Germinal center (tissue), 1 donor: Measurements from ENCODE around the gene SLC16A5.
A peak's percentile ranks its signal among the peaks of the same experiment; 100 is the strongest.
"Not testable (repeated sequence)": the region's sequence is repeated elsewhere in the genome, so short reads cannot be mapped to it uniquely, and the experiment has no call there.

ENCODE experiments used
- DNase-seq: peaks from one replicate; pipeline ENCODE4 v3.0.0; 2012; ENCODE audit warnings: mixed read lengths, low spot score

The SLC16A5 gene, protein sequence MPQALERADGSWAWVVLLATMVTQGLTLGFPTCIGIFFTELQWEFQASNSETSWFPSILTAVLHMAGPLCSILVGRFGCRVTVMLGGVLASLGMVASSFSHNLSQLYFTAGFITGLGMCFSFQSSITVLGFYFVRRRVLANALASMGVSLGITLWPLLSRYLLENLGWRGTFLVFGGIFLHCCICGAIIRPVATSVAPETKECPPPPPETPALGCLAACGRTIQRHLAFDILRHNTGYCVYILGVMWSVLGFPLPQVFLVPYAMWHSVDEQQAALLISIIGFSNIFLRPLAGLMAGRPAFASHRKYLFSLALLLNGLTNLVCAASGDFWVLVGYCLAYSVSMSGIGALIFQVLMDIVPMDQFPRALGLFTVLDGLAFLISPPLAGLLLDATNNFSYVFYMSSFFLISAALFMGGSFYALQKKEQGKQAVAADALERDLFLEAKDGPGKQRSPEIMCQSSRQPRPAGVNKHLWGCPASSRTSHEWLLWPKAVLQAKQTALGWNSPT

GRCh38 chr17:75087558-75088453, at the start of gene SLC16A5:
Gene SLC16A5, plus strand, starts transcription at chr17:75087954. Its CDS starts 5,683 bp downstream, at chr17:75093637.
- peak; percentile 33 for DNase-seq

GRCh38 chr17:75039238-75039637, 48.5 kb upstream of the SLC16A5 start:
- DNase-seq = no peak

DNA sequence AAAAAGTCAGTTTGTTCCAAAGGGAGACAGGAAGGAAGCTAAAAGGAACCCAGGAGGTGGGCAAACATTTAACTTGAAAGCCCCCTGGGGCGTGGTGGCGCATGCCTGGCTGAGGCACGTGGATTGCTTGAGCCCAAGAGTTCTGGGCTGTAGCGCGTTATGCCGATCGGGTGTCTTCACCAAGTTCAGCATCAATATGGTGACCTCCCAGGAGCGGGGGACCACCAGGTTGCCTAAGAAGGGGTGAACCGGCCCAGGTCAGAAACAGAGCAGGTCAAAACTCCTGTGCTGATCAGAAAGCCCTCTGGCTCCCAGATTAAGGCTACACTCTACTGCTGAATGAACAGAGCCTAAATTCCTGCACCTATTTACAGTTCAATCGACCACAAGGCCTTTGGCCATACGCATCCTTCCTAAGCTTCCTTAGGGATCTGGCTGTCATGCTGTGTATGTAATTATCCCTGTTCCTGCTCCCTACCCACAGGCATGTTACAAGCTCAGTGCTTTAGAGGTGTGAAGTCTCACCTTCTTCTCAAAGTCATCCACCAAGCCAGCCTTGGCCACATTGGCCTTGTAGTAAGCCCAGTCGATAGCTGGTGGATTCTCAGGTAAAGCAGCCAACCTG, 46.0 kb upstream of the SLC16A5 start:
- no peak for DNase-seq

- DNase-seq = not testable (repeated sequence)
These were observed 44.0 kb upstream of the SLC16A5 start for GRCh38 chr17:75043789-75044188.

- no peak for DNase-seq
These were observed 43.0 kb upstream of the SLC16A5 start for GRCh38 chr17:75044716-75045115.

DNA sequence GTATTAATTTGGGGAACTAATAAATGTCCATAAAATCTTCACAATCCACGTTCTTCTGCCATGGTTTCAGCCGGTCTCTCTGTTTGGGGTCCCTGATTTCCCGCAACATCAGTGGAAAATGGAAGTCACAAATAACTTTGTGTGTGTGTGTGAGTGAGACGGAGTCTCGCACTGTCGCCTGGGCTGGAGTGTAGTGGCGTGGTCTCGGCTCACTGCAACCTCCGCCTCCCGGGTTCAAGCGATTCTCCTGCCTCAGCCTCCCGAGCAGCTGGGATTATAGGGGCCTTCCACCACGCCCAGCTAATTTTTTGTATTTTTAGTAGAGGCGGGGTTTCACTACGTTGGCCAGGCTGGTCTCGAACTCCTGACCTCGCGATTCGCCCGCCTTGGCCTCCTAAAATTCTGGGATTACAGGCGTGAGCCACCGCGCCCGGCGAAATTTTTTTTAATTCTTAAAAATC, 41.8 kb upstream of the SLC16A5 start:
- not testable (repeated sequence) for DNase-seq

- DNase-seq = peak; percentile 99
These were observed 41.1 kb upstream of the SLC16A5 start, which contains the start of the genes ATP5PD and KCTD2 for GRCh38 chr17:75046407-75047289. Gene ATP5PD, minus strand, starts transcription at chr17:75046969. Its CDS starts 4,319 bp downstream, at chr17:75042650. Gene KCTD2, plus strand, starts transcription at chr17:75047225. Its CDS starts 26 bp downstream, at chr17:75047251.

GRCh38 chr17:75047398-75048098, 40.2 kb upstream of the SLC16A5 start:
- DNase-seq = peak; percentile 29

DNA sequence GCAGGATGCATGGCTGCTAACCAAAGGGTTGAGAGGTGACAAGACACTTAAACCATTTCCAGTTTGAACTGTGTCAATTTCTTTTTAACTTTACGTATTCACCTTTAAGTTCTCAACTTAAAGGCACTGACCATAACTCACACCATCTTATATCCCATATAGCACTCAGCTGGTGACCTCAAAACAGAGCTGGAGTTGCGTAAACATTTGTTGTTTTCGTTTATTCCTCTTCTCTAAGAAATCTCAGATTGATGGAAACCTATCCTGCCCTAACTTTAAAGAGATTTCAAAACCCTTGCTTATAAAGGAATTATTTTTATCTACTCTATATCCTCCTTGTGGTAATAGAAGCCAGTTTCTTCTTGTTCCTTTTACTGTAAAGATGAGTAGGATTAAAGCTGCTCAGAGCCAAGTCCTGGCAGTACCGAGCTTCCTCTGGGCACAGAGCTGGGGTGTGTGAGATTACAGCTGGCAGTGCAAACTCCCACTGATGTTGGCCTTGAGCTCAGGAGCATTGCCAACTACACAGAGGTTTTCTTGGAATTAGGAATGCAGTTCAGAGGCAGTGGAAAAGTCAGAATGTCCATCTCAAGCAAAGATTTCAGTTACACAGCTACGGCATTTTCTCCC, 39.4 kb upstream of the SLC16A5 start:
- DNase-seq = no peak

GRCh38 chr17:75049057-75049456, 38.7 kb upstream of the SLC16A5 start:
- DNase-seq = no peak

- DNase-seq = no peak
These were observed 38.0 kb upstream of the SLC16A5 start for GRCh38 chr17:75049706-75050105.

DNA sequence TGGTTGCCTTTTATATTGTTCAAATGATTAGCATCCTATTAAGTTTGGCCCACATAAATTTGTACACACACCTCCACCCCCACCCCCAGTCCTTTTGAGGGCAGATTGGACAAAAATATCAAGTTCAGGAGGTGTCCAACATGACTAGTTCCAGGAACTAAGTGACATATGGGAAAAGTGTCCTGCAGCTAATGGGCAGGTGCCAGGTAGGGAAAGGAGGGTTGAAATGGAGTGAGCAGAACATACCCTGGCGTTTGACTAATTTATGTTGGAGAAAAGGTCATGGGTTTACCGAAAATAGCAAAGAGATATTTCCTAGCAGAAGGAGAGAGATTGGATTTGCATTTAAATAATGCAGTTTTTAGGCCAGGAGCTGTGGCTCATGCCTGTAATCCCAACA, 35.8 kb upstream of the SLC16A5 start:
- no peak for DNase-seq

- no peak for DNase-seq
These were observed 28.1 kb upstream of the SLC16A5 start for GRCh38 chr17:75059369-75060345.

DNA sequence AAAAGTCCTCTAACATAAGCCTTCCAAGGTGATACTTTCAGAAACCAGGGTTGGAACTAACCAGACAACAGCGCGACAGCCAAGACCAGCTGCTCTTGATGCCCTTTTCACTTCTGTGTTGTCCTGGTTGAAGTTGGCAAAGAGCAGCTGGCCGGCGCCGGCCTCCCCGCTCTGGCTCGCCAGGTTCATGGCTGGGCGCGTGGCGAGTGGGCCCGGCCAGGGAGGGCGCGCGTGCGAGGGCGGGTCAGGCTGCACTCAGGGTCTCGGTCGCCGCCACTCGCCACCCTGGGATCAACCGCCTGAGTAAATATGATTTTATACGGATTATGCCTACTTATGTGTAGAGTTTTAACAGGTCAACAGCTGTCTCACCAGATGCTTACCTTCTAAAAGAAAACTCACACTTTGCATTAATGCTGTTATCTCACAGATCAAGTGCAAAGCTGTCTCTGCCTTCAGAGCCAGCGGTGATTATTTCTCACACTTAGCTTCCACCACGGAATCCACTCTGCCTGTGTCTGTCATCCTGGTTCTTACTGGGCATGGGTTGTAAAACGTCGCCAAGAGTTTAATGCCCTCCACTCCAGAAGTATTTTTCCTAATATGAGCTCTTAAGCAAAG, 27.2 kb upstream of the SLC16A5 start:
- no peak for DNase-seq

DNA sequence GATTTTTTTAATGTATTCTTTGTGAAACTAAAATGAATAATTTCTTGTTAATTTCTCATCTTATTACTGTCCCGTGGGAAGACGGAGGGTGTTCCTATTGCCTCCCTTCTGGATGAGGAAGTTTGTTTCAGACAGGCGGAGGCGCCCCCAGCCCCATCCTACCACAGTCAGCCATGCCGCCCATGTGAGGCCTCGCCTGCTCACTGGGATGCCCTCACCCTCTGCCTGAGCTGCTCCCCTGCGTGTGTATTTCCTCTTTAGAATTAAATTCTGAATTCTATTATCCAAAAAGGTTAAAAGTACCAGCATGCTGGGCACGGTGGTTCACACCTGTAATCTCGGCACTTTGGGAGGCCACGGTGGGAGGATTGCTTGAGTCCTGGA, 26.7 kb upstream of the SLC16A5 start:
- no peak for DNase-seq

GRCh38 chr17:75061618-75062017, 26.1 kb upstream of the SLC16A5 start:
- no peak for DNase-seq

DNA sequence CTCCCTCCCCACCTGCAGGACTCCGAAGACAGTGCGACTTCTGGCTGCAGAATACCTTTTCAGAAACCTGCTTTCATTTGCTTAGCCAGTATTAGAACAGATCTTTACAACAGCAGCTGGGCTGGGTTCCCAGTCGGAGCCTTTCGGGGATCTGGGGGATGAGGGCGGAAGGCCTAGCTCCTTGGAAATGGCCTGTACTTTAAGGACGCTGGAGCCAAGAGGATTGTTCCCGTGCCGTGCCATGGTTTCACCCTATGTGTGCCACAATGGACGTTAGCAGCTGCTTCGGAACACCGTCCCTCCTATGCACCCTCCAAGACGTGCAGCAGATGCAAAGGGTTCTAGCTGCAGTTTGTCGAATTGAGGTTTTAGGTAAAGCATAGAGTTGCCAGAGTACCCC, 24.6 kb upstream of the SLC16A5 start:
- DNase-seq = no peak

- DNase-seq = no peak
These were observed 24.1 kb upstream of the SLC16A5 start for GRCh38 chr17:75063626-75064025.
